Erythroblast (primary cell): ENCODE measurements around the gene ASB1.

ENCODE experiments used
- GATA1 ChIP-seq: IDR thresholded peaks from 2 replicates; pipeline ENCODE4 v1.6.1; 2011; ENCODE audit warnings: low read depth, mild to moderate bottlenecking, control low read depth, low read length, moderate library complexity
- POLR2A ChIP-seq: IDR thresholded peaks from 2 replicates; pipeline ENCODE4 v1.6.1; 2011; ENCODE audit warnings: mild to moderate bottlenecking, low read length

- no peak for TF ChIP-seq POLR2A
- TF ChIP-seq GATA1, result no peak
These were observed 13.4 kb upstream of the ASB1 start for GRCh38 chr2:238413368-238413767.
